Thymus (tissue), 11 donors: ENCODE measurements around the gene CACYBP. TPM values are rescaled to one million over a fixed set of nuclear protein-coding genes. Genes with fewer than 3 reads are reported as not detected.

ENCODE experiments used
- DNase-seq, 9 donors: peaks; one replicate each; pipeline ENCODE4 v3.0.0-alpha.2; 2013; ENCODE audit warnings: low spot score in 9 of 9, low read depth in 6 of 9, missing footprints in 1 of 9
- H3K27ac ChIP-seq, 2 donors: one replicate each; pipeline ENCODE4 v1.5.1; 2013; ENCODE audit warnings: control low read depth in 1 of 2, low read depth in 1 of 2, low read length in 1 of 2, mild to moderate bottlenecking in 1 of 2, moderate library complexity in 1 of 2
- H3K27me3 ChIP-seq, 2 donors: one replicate each; pipeline ENCODE4 v1.5.1; 2013; ENCODE audit warnings: low read length in 1 of 2; ENCODE audit not compliant: control insufficient read depth in 2 of 2, insufficient read depth in 1 of 2
- H3K36me3 ChIP-seq, 2 donors: one replicate each; pipeline ENCODE4 v1.5.1; 2013; ENCODE audit warnings: low read length in 1 of 2, mild to moderate bottlenecking in 1 of 2, moderate library complexity in 1 of 2; ENCODE audit not compliant: control insufficient read depth in 2 of 2, insufficient read depth in 2 of 2
- H3K4me1 ChIP-seq, 2 donors: one replicate each; pipeline ENCODE4 v1.5.1; 2013; ENCODE audit warnings: low read length in 2 of 2; ENCODE audit not compliant: control insufficient read depth in 2 of 2, insufficient read depth in 2 of 2
- H3K4me3 ChIP-seq, 2 donors: one replicate each; pipeline ENCODE4 v1.5.1; 2013; ENCODE audit warnings: low read length in 2 of 2, control low read depth in 1 of 2, mild to moderate bottlenecking in 1 of 2
- H3K9me3 ChIP-seq, 2 donors: one replicate each; pipeline ENCODE4 v1.5.1; 2013; ENCODE audit warnings: low read length in 1 of 2, mild to moderate bottlenecking in 1 of 2; ENCODE audit not compliant: control insufficient read depth in 2 of 2, insufficient read depth in 1 of 2
- WGBS: extraction: QIAGEN DNeasy Blood & Tissue Kit; methylation state at CpG from one replicate; pipeline ENCODE4 v1.1.7; 2013; 5-methylcytosine and 5-hydroxymethylcytosine counted together
- polyA plus RNA-seq: library from polyadenylated mRNA; stranded (reverse); fragments of 200-250 nt; gene quantifications from one replicate; pipeline ENCODE4 v1.2.3, GENCODE V29; 2013
- total RNA-seq: library from RNA; stranded (reverse); fragments of 120-200 nt; gene quantifications from one replicate; pipeline ENCODE4 v1.2.4, GENCODE V29; 2013
- donor health status: healthy.

The CACYBP gene
- total and polyA plus RNA-seq, 2 donors, result 53.6 to 91.4 TPM

GRCh38 chr1:174982971-174983689 is 16.6 kb upstream of the CACYBP start:
- Histone ChIP-seq H3K4me1 (no peaks in the 10 kb centered on the region), H3K36me3 (peaks cover 3 to 5% of the 10 kb centered on the region in 2 donors), H3K4me3 (no peak overlapping the region), H3K27ac (no peak overlapping the region), H3K27me3 (no peaks in the 10 kb centered on the region), H3K9me3 (peaks cover 0 to 3% of the 10 kb centered on the region in 2 donors)
- peak in 2 of 9 donors; percentile 57 to 72 for DNase-seq

DNA sequence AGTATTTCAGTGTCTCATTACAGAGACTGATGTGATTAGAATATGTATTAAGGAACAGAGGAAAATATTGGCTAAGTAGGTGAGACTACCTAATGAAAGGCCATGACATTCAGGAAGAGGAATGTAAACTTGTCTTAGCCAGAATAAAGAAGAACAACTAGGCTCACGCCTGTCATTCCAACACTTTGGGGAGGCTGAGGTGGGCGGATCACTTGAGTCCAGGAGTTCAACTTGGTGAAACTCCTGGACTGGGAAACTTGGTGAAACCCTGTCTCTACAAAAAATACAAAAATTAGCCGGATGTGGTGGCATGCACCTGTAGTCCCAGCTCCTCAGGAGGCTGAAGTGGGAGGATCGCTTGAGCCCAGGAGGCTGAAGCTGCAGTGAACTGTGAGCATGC is 14.8 kb upstream of the CACYBP start:
- peaks cover 0 to 4% of the 10 kb centered on the region in 2 donors for H3K4me1 ChIP-seq

GRCh38 chr1:174988539-174988938 is 11.2 kb upstream of the CACYBP start:
- H3K4me1 ChIP-seq, result peaks cover 0 to 4% of the 10 kb centered on the region in 2 donors

More for the DNA sequence above, 14.8 kb upstream of the CACYBP start:
- 99% methylated on average over 4 of the region's 4 CpGs for WGBS
- DNase-seq, result no peak
- peaks cover 0 to 3% of the 10 kb centered on the region in 2 donors for H3K9me3 ChIP-seq
- H3K27me3 ChIP-seq, result no peaks in the 10 kb centered on the region
- H3K4me3 ChIP-seq, result no peak overlapping the region
- no peaks in the 10 kb centered on the region for H3K36me3 ChIP-seq
- no peak overlapping the region for H3K27ac ChIP-seq

DNA sequence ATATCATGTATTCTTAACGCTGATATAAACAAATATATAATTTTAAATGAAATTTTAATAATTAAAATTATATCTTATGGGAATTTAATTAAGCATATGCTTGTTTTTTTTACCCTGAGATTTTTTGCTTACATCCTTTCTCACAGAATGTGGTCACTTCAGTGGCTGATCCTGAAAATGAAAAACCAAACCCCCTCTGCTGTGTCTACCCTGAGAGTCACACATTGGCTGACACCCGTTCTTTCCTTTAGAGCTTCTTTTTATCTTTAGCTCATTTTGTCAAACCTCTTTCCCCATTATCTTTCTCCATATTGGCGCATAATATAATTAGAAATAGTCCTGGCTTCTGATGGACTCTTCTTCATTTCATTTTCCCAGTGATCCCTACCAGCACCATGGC is 10.8 kb upstream of the CACYBP start:
- Histone ChIP-seq H3K4me3 (no peak overlapping the region), H3K4me1 (peaks cover 0 to 4% of the 10 kb centered on the region in 2 donors), H3K27me3 (no peaks in the 10 kb centered on the region), H3K36me3 (peaks cover 0 to 2% of the 10 kb centered on the region in 2 donors), H3K9me3 (no peaks in the 10 kb centered on the region), H3K27ac (no peak overlapping the region)
- no peak for DNase-seq
- WGBS, result 85% methylated on average over 3 of the region's 3 CpGs

More at GRCh38 chr1:174988539-174988938, 11.2 kb upstream of the CACYBP start:
- no peak overlapping the region for H3K4me3 ChIP-seq
- H3K27ac ChIP-seq, result no peak overlapping the region
- H3K36me3 ChIP-seq, result no peaks in the 10 kb centered on the region
- no peaks in the 10 kb centered on the region for H3K27me3 ChIP-seq
- no peaks in the 10 kb centered on the region for H3K9me3 ChIP-seq
- no peak for DNase-seq

- peaks cover 0 to 4% of the 10 kb centered on the region in 2 donors for H3K36me3 ChIP-seq
- H3K4me1 ChIP-seq, result peaks cover 0 to 4% of the 10 kb centered on the region in 2 donors
- WGBS, result 84% methylated on average over 5 of the region's 5 CpGs
- H3K9me3 ChIP-seq, result no peaks in the 10 kb centered on the region
- H3K4me3 ChIP-seq, result no peak overlapping the region
- no peak overlapping the region for H3K27ac ChIP-seq
- DNase-seq, result no peak
- no peaks in the 10 kb centered on the region for H3K27me3 ChIP-seq
Observed at GRCh38 chr1:174989536-174990220, 10.1 kb upstream of the CACYBP start.

- peaks cover 0 to 4% of the 10 kb centered on the region in 2 donors for H3K4me1 ChIP-seq
- peak overlapping the region; percentile 48 to 56 for H3K4me3 ChIP-seq
- WGBS, result 19% methylated on average over 6 of the region's 6 CpGs
- H3K36me3 ChIP-seq, result peaks cover 0 to 4% of the 10 kb centered on the region in 2 donors
- no peaks in the 10 kb centered on the region for H3K27me3 ChIP-seq
- peak in 2 of 9 donors; percentile 52 to 67 for DNase-seq
- peak overlapping the region; percentile 71 to 72 for H3K27ac ChIP-seq
- no peaks in the 10 kb centered on the region for H3K9me3 ChIP-seq
Observed at GRCh38 chr1:174990382-174990999, 9.3 kb upstream of the CACYBP start.

GRCh38 chr1:174991473-174991872 is 8.3 kb upstream of the CACYBP start:
- H3K9me3 ChIP-seq, result no peaks in the 10 kb centered on the region
- no peak overlapping the region for H3K27ac ChIP-seq
- H3K4me1 ChIP-seq, result peaks cover 0 to 4% of the 10 kb centered on the region in 2 donors
- no peaks in the 10 kb centered on the region for H3K27me3 ChIP-seq
- peaks cover 0 to 4% of the 10 kb centered on the region in 2 donors for H3K36me3 ChIP-seq
- no peak for DNase-seq
- 100% methylated on average over 1 of the region's 1 CpG for WGBS
- no peak overlapping the region for H3K4me3 ChIP-seq

DNA sequence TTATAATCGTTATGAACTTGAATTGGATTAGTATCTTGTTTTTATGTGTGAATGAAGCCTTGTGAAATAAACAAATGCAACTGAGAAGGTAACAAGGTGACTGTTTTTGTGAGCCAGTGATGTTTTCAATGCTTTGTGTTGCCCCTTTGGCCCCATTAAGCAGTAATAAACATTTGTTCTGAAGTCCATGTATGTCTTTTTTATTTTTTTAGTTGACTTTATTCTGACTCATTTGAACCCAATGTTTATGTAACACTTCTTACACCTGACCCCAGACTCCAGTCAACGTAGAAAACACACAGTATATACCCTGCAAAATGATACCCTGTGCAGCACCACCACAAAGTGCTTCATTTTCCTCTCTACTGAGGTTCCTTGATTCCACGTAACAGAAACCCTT is 4.6 kb upstream of the CACYBP start:
- Histone ChIP-seq H3K4me3 (no peak overlapping the region), H3K27ac (no peak overlapping the region), H3K36me3 (peaks cover 0 to 4% of the 10 kb centered on the region in 2 donors), H3K27me3 (no peaks in the 10 kb centered on the region), H3K9me3 (no peaks in the 10 kb centered on the region), H3K4me1 (peaks cover 4% of the 10 kb centered on the region in 2 donors)
- WGBS, result 97% methylated on average over 3 of the region's 3 CpGs
- no peak for DNase-seq

- no peak for DNase-seq
- H3K4me1 ChIP-seq, result peaks cover 4 to 6% of the 10 kb centered on the region in 2 donors
- no peaks in the 10 kb centered on the region for H3K9me3 ChIP-seq
- peaks cover 0 to 4% of the 10 kb centered on the region in 2 donors for H3K36me3 ChIP-seq
- H3K27me3 ChIP-seq, result no peaks in the 10 kb centered on the region
- no peak overlapping the region for H3K27ac ChIP-seq
- 100% methylated on average over 1 of the region's 1 CpG for WGBS
- H3K4me3 ChIP-seq, result no peak overlapping the region
Observed at GRCh38 chr1:174995916-174996315, 3.8 kb upstream of the CACYBP start.
